COR-L47 (cell line): ENCODE measurements around the gene DTNA.
"Not testable (repeated sequence)": the region's sequence is repeated elsewhere in the genome, so short reads cannot be mapped to it uniquely, and the experiment has no call there.

Experiments
- DNase-seq: peaks from one replicate; lab custom pipeline; 2025; lab: John Stamatoyannopoulos, UW

DTNA gene

GRCh38 chr18:34904994-34905393, 194.9 kb downstream of the DTNA start:
- DNase-seq = no peak

DNA sequence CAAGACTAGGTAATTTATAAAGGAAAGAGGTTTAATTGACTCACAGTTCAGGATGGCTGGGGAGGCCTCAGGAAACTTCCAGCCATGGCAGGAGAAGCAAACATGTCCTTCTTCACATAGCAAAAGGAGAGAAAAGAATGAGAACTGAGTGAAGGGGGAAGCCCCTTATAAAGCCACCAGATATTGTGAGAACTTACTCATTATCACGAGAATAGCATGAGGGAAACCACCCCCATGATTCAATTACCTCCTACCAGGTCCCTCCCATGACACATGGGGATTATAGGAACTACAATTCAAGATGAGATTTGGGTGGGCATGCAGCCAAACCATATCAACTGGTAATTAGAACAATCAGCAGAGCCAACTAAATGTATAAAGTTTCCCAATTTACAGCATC, 196.9 kb downstream of the DTNA start:
- not testable (repeated sequence) for DNase-seq

DNA sequence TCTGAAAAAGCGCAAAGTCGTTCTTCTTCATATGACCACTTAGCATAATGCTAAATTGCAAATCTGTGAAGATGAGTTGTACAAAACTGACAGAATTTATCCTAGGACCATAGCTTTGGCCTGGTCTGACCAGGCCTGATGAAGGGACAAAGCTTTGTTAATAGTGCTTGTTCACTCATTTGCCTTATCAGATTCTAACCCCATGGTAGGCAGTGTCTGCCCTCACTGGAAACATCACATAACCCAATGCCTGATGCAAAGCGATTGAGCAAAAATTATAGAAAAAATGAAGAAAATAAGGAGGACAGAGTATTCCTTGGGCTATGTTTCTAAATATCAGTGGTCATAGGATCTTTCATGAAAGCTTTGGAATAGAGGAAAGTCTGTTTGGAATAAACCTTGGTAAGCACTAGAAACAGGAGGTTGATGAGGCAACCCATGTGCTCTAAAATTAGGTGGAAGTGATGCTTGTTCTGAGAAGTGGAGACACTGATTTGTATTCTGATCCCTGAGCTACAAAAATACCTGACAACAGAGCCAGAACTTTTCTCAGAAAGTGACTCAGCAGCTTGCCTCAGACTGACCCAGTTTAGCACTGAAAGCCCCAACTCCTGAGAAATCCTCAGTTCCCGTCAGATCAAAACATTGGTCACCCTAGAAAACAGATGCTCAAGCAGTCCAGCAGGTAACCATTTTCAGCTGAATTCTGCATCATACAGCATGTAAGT, 199.7 kb downstream of the DTNA start:
- DNase-seq = no peak

DNA sequence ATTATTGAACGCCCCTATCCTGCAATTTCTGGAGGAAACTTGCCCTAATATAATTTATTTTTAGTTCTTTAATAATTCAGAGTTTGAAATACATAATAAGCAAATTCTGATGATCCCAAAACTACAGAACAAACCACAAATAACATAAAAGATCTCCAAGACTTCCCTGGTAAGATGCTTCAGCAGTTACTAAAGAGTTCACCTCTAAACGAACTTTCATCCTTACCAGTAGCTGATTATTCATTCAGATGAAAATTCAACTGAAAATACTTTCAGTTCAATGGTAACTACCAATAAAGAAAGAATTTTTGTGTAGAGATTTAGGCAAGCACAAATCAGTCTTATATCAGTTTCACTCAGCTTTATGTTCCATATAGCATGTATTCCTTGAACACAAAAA, 201.0 kb downstream of the DTNA start:
- no peak for DNase-seq

- no peak for DNase-seq
Measured at GRCh38 chr18:34911661-34912384, 201.7 kb downstream of the DTNA start.

- DNase-seq = no peak
Measured at GRCh38 chr18:34913837-34914661, 204.0 kb downstream of the DTNA start.

DNA sequence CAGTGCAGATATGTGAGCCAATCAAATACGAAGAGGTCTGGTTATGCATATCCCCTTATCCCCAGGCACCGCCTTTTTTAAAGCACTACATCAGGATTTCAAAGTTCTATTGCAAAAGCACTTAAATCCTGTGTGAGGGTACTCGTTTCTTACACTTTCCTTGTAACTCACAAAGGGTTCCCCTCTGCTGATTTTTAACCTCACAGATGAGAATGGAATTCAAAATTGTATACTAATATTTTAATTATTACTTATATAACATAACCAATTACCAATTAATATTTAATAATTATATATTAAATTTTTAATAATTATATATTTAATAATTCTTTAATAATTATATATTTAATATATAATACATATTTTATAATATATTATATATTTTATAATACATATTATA, 204.9 kb downstream of the DTNA start:
- no peak for DNase-seq

DNA sequence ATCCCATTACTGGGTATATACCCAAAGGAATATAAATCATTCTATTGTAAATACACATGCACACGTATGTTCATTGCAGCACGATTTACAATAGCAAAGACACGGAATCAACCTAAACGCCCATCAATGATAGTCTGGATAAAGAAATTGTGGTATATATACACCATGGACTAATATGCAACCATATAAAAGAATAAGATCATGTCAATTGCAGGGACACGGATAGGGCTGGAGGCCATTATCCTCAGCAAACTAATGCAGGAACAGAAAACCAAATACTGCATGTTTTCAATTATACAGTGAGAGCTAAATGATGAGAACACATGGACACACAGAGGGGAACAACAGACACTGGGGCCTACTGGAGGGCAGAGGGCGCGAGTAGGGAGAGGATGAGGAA, 206.4 kb downstream of the DTNA start:
- DNase-seq = not testable (repeated sequence)

GRCh38 chr18:34918856-34919255, 208.8 kb downstream of the DTNA start:
- no peak for DNase-seq

DNA sequence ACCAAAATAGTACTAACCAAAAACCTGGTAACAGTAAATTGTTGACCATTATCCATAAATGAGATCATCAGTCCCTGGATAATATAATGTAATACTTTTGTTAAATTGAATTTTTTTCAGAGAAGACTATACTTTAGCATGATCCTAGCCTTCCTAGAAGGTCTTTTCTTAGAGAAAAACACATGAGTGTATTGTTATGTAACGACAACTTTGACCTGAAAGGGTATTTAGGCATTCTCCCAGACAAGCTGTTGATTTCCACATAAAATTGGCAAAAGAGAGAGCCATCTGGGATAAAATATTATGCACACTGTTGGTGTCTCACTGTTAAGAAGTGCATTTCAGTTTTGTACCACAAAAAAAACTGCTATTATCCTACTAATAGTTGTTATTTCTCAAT, 211.1 kb downstream of the DTNA start:
- DNase-seq = no peak

DNA sequence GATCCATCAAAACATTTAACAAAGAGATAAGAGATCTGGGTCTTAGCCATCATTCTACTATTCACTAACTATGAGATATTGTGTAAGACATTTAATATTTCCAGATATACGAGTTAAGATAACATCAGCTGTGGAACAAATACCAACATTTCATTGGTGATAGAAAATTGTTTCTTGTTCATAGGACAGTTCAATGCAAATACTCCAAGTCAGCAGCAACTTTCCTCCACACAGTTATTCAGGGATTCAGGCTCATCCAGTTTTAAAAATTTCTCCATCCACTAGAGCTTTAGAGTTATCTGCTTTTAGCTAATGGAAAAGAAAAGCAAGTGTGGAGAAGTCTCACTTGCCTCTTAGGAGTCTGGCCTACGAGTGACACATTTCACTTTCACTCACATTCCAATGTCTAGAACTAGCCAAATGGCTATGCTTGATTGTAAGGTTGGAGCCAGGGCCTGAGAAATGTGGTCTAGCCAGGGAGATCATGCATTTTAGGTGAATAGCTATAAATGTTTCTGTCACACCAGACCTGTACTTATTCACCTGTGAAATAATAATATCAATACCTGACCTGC, 211.8 kb downstream of the DTNA start:
- DNase-seq = no peak

GRCh38 chr18:34922594-34922993, 212.5 kb downstream of the DTNA start:
- DNase-seq = not testable (repeated sequence)

DNA sequence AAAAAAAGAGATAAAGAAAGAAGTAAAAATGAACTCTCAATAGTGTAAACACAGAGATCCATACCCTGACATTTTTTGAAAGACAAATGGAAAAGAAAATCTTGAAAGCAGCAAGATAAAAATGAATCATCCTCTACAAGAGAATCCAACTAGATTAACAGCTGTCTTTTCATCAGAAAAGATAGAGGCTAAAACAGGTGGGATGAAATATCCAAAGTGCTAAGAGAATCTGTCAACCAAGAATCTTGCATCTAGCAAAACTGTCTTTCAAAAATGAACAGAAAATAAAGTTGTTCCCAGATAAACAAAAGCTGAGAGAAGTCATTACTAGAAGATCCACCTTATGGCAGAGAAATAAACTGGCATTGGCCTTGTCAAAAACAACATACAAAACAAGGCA, 213.8 kb downstream of the DTNA start:
- DNase-seq = no peak

- no peak for DNase-seq
Measured at GRCh38 chr18:34926683-34927082, 216.6 kb downstream of the DTNA start.

DNA sequence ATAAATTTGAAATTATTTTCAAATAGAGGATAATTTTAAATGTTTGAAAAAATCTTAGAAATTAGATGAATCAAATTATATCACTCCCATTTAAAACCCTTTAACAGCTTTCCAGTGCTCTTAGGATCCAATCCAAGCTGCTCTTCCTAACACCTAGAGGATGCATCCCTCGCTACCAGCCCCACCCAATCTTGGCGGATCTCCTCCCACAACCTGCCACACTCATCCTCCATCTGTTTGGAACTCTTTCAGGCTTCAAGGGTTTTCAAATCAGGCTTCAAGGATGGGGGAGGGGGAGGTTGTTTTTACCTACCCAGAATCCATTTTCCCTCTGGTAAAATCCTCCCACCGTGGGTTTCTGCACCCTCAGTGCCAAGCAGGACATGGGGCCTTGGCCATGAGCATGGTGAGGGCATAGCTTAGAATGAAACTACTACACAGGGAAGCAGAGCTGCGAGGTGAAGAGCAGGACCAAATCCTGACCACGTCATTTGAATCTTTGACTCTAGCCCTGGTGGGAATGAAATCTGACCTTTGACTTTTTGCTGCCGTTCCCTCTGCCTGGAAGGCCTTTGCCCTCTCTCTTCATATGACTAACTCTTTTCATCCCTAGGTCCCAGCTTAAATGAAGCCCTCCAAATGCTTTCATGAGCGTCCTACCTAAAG, 218.1 kb downstream of the DTNA start:
- no peak for DNase-seq

DNA sequence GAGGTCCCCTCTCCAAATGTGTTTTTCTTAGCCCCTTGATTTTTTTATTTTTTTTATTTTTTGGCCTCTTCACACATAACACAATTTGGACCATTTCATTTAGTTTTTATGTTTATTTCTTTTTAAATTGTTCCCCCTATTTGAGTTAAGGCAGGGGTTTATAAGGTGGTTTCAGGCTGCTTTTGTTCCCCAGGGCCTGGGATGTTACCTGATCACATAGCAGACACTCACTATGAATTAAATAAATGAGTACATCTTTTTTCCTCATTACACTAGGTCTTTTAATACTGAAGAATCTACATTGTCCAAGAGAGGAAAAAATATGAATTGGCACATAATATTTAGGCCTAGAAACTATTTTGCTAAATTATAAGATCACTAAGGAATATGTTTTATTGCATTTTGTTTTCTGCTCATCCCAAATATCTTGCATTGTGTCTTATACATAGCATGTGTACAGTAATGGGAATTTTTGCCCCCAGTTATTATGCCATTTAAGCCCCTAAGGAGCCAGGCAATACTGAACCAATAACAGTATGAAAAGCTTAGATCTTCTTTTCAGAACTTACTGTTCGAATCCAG, 218.7 kb downstream of the DTNA start:
- DNase-seq = no peak

- no peak for DNase-seq
Measured at GRCh38 chr18:34929336-34929780, 219.3 kb downstream of the DTNA start.

DNA sequence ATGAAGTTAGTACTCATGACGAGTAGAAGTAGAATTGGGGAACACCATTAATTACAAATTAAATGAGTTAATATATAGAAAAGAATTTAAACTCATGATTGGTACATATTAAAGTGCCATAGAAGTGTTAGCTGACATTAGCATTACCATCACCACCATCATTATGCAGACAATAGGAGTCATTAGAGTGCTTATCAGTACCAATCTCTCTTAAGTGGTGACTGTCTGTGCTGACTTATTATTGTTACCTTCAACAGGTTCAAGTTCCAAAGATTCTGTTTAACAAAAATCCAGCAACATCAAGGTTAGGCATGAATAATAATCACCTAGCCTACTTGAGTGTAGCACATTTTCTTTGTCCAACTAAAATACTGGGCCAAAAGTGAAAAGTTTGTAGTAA, 222.3 kb downstream of the DTNA start:
- no peak for DNase-seq

- no peak for DNase-seq
Measured at GRCh38 chr18:34932792-34933466, 222.8 kb downstream of the DTNA start.

GRCh38 chr18:34933909-34934661, 224.0 kb downstream of the DTNA start:
- DNase-seq = no peak
